Mammary epithelial cell (primary cell): ENCODE results near the gene UBE2K.

ENCODE experiments used
- EZH2 ChIP-seq: IDR thresholded peaks from 2 replicates; pipeline ENCODE4 v1.6.1; 2012; ENCODE audit warnings: low read length, inconsistent platforms, borderline replicate concordance
- TF ChIP-seq, protein P1 (sequence below), 2 donors: IDR thresholded peaks in 1 of 2; conservative IDR thresholded peaks in 1 of 2; 2 replicates each; pipeline ENCODE4 v1.5.1; 2011 to 2012; ENCODE audit warnings: inconsistent platforms in 2 of 2, low read length in 2 of 2, mild to moderate bottlenecking in 2 of 2, control low read depth in 1 of 2, low read depth in 1 of 2; ENCODE audit not compliant: insufficient read depth in 1 of 2; ENCODE audit errors: extremely low read depth in 1 of 2

DNA sequence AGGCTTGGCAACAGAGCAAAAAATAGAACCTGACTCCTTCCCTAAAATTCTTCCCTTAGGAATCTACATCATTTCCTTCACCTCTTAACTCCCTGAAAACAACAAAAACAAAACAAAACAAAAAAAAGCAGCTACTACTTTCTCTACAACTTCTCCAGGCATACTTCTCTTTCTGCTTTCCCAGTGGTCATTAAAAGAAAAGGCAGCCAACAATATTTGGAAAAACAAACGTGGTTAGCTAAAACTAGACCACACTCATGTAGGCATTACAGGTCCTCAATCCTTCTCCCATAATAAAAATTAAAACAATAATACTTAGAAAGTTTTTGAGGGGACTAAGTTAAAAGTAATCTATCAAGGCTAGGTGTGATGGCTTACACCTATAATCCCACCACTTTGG, 30.2 kb upstream of the UBE2K start:
- TF ChIP-seq, protein P1, sequence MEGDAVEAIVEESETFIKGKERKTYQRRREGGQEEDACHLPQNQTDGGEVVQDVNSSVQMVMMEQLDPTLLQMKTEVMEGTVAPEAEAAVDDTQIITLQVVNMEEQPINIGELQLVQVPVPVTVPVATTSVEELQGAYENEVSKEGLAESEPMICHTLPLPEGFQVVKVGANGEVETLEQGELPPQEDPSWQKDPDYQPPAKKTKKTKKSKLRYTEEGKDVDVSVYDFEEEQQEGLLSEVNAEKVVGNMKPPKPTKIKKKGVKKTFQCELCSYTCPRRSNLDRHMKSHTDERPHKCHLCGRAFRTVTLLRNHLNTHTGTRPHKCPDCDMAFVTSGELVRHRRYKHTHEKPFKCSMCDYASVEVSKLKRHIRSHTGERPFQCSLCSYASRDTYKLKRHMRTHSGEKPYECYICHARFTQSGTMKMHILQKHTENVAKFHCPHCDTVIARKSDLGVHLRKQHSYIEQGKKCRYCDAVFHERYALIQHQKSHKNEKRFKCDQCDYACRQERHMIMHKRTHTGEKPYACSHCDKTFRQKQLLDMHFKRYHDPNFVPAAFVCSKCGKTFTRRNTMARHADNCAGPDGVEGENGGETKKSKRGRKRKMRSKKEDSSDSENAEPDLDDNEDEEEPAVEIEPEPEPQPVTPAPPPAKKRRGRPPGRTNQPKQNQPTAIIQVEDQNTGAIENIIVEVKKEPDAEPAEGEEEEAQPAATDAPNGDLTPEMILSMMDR (conservative IDR thresholded peaks at IDR 0.05 in 1 of 2, IDR thresholded peaks at IDR 0.05 in 1 of 2; ENCODE audit: extremely low read depth in 1 of 2, insufficient read depth in 1 of 2, low read depth in 1 of 2, low read length in 2 of 2): no peak
- no peak for TF ChIP-seq EZH2
